HG03025 (cell line): Measurements from ENCODE around the gene FCRLA.

Experiments
- ATAC-seq: cut with Tn5 transposase; IDR thresholded peaks from one replicate; pipeline ENCODE4 v1.9.1; 2021; ENCODE audit warnings: mild to moderate bottlenecking, moderate library complexity; ENCODE audit not compliant: unreplicated experiment, low FRiP score

The FCRLA gene

DNA sequence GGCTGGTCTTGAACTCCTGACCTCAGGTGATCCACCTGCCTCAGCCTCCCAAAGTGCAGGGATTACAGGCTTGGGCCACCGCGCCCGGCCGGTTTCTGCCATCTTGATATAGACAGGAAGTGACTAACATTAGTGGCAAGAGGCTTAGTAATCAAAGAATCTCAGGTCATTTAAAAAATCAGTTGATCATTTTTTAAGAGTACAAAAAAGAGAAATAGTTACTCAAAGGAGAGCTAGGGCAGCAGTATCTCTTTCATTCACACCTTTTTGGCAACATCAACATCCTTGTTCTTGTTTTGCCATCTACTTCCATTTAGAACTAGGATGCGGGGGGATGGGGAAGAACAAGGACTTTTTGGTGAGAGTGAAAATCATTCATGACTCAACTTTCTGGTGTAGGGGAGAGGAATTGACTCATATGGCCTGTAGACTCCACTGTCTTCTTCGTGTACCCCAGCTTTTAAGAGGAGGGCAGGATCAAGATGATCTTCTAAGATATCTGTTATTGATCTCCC is 23.1 kb downstream of the FCRLA start:
- no peak for ATAC-seq

DNA sequence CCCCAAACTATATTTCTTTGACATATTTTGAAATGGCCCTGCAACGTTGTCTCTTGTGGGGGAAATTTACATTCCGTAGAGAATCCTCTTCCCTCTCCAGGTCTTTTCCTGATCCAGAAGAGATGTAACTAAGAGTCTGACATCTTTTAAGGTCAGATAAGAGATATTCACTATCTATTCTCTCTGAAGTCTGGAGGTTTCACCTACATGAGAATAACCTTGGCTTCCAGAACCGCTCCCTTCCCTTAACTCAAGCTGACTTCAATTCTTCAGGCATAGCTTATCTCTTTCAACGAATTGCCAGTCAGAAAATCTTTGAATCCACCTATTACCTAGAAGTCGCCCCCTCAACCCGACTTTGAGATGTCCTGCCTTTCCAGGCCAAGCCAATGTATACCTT is 24.2 kb downstream of the FCRLA start:
- ATAC-seq = no peak

DNA sequence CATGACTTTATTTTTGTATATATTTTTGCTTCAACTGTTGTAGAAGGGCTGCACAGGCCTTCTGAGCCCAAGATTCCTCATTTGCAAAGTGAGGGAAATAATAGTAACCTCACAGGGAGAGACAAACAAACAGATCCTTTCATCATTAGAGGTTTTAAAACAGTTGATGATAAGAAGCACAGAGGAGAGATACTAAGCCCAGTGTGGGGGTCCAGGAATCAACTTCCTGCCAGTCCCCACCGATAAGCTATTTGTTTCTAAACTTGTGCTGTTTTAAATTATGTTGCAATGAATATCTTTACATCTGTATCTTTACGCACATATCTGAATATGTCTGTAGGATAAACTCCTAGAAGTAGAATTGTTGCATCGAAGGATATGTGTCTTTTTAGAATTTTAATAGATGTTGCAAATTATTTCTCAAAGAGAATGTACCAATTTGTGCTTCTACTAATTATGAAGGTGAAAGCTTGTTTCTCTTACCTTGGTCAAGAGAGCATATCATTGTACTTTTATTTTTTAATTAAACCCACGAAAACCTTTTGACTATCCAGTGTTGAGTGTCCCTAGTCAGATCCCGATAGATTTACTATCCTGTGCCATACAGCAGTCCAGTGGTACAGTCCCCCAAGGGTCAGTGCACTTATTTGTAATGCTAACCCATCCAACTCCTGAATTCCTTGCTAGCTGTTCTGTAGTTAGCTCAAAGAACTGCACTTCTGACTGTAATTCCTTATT is 25.1 kb downstream of the FCRLA start:
- ATAC-seq = no peak

DNA sequence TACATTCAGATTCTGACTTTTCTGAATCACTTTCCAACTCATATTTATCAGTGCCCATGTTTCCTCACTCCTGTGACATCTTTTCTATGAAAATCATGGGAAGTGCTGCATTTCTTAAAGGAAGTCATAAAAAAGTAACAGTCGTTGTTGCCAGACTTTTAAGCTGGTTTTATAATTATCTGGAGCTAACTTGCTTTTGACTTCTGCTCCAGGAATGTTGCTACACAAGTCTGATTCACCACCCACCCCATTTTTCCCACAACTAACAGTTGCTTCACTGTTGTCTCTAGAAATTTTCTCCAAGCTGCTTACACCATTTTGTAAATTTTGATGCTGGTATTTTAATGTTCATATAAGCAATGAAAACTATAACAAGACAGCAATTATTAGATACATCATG is 26.5 kb downstream of the FCRLA start:
- no peak for ATAC-seq

DNA sequence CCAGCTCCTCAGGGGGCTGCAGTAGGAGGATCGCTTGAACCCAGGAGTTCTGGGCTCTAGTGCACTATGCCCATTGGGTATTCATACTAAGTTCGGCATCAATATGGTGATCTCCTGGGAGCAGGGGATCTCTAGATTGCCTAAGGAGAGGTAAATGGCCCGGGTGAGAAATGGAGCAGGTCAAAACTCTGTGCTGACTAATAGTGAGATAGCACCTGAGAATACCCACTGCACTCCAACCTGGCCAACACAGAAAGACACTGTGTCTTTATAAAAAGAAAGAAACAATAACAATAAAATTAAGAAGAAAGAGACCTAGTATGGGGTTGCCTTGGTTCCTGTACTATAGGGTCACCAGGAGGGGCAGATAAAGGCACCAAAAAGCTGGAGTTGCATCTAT is 28.8 kb downstream of the FCRLA start:
- no peak for ATAC-seq

DNA sequence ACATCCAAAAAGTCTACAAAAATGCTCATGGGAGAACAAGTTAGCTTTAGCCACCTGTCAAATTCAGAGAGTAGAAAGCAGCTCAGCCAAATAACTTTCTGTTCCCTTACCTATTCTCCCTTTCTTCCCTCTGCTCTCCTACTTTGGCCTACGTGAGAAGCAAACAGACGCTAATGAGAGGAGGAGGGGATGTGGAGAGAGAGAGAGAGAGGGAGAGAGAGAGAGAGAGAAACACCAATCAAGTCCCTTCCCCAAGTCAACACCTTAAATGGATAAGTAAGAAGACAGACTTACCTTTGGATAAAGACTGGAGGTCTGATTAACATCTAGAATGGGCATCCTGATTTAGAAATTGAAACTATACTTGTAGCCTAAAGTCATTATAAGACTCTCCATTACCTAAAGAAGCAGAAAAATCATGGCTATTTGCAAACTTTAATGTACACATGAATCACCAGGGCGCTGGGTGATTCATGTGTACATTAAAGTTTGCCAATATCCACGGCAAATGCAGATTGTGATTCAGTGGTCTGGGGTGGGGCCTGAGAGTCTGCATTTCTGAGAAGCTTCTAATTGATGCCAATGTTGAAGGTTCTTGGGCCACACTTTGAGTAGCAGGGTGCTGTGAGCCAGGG is 29.4 kb downstream of the FCRLA start:
- no peak for ATAC-seq

DNA sequence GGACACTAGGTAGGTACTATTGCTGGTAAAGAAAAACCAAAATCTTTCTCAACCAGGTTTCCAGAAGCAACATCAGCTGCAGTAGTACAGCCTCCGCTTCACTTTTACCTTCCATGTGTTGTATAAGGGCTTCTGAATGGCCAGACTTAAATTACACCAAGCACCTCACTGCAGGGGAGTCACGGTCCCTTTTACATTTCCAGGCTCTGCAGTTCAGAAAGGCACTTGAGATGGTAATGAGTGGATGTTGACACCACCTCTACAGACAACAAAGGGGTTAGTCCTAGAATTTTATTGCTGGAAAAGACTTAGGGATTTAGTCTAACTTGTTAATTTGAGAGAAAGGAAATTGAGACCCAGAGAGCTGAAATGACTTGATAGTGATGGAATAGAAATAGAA is 30.6 kb downstream of the FCRLA start:
- no peak for ATAC-seq

DNA sequence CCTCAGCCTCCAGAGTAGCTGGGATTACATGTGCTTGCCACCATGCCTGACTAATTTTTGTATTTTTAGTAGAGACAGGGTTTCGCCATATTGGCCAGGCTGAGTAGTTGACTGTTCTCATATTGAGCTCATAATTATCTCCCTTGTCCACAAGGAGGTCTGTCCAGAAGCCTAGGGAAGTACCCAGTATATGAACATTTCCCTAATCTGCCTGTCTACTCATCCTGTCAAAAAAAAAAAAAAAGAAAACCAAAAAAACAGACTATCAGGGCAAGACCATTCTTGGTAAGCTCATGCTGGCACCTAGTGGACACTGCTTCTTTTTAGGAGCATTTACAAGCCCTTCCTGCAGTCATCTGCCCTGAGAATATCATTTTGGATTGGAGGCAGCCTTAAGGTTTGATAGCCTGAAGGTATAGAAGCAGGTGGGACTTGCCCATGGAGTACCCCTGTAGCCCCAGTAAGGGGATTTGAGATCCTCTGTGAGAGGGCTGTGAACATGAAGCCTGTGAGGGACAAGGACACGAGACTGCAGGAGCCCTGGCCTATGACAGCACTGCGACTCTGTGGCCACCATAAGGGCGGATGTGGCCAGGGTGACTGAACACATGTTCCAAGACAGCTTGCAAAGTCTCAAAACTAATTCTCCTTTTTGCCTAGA is 31.7 kb downstream of the FCRLA start:
- ATAC-seq = no peak

DNA sequence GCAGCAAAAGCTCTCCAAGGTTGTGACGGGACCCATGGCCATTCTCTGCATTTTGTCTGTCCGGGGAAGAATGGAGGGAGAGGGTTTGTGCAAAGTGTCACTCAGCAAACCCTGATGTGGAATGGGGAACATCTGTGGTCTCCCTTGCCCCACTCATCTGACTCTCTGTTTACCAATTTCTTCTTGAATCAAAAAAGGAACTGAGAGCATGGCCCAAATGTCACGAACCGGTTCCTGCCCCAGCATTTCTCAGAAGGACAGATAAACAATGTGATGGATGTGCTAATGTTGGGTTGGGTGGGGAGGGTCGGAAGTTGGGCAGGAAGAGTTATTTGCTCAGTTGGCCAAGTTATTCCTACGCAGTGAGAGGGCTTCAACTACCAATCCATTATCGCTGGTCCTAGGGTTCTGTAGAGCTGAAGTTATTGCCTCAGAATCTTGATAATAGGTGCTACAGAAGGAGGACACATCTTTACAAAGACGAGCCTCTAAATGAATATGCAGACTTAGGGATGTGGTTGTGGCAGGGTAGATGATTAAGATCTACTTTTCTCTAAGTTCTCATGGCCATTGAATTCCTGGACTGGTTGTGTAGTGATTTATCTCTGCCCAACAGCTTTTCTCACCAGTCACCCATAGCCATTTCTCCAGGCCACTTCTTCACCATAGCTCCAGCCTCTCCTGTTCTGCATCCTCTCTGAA is 33.0 kb downstream of the FCRLA start:
- no peak for ATAC-seq

DNA sequence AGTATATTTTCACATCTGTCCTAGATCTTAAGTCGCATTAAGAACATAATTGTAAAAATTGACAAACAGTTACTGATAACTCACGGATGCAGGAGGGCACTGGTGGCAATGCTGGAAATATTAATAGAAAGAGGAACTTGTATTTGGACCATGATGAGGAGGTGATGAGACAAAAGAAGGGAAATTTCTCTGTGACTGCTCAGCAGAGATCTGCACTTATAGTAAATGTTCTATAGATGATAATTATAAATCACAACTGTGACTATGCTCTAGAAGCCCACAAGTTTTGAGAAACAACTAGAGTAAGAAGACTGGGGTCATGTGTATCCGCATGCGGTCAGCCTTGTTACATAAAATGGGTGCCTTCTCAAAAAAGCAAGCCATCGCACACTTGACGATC is 33.9 kb downstream of the FCRLA start:
- no peak for ATAC-seq

DNA sequence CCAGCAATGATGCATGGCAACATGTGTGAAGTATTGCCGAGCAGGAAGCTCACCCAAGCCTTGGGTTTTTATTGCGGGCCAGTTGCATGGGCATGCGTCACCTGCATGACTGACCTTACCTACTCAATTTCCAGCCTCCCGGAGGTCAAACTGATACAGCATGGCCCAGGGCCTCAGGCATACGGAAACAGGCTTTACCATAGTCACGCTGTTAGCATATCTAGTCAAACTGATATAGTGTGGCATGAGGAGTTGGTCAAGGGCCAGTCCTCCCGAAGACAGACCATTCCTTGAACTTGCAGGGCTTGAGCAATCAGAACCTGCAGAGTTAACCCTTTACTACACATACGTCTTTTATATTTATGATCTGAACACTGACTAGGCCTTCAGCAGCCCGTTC is 36.2 kb downstream of the FCRLA start:
- ATAC-seq = no peak

DNA sequence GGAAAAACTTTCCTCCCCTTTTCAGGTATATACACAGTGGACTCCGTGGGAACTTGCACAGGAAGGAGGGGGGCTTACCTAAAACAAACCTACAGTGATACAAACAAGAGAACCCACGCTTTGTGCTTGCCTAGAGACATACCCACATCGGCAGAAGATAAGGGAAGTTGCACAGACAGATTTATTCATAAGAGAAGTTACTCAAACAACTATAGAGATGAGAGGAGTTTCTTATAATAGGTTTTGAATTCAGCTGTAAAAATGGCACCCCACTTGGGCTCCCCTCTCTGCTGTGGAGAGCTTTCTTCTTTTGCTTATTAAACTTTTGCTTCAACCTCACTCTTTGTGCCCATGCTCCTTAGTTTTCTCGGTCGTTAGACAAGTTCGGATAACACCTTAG is 40.8 kb downstream of the FCRLA start:
- ATAC-seq = no peak

DNA sequence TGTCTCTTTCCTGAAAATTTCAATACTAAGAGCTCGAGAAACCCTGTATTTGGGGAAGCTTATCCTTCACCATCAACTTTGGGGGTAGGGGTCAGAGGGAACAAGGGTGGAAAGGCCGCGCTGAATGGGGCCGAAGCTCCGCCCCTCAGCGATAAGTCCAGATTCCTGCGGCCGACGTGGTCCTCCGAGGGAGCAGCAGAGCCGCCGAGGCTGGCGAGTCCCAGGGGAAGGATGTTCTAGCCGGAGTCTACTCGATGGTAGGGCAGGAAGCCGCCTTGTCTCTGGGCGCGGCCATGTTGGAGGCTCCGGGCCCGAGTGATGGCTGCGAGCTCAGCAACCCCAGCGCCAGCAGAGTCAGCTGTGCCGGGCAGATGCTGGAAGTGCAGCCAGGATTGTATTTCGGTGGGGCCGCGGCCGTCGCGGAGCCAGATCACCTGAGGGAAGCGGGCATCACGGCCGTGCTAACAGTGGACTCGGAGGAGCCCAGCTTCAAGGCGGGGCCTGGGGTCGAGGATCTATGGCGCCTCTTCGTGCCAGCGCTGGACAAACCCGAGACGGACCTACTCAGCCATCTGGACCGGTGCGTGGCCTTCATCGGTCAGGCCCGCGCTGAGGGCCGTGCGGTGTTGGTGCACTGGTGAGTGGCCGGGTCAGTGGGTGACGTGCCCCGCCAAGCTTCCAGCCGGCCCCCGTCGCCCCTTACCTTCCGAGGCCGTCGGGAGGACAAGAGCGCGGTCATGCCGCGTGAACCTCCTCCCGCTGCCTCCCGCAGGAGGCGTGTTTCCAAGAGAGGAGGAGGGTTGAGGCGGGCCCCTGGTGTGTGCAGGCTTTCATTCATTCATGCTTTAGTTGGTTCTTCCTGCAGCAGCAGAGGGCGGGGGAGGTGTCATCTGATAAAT is 42.7 kb downstream of the FCRLA start, which contains the start of gene DUSP12:
Gene DUSP12, plus strand, starts transcription at position 278 of the 899 bp plus-strand sequence. Its CDS starts 16 bp downstream, at position 294.
- ATAC-seq = peak; percentile 80

DNA sequence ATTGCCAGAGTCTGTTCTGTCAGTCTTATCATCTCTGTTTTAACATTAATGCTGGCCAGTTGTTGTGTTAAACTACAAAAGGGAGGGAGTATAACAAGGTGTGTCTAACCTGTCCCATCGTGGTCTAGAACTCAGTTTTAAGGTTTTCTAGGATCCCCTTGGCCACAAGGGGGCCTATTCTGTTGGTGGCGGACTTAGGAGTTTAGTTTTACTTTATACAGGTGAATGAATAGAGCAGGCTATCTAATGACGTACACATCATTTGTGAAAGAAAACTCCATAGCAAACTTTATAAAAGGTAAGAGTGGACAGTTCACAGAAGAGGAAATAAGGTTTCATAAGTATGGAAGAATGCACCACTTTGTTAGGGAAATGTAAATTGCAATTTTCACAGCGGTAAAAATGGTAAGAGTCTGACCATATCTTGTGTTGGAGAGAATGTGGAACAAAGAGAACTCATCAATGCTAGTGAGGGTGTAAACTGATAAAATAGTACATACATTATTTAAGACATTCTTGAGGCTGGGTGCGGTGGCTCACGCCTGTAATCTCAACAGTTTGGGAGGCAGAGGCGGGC is 56.6 kb downstream of the FCRLA start:
- no peak for ATAC-seq
